ENCODE results near the gene MACROD2.

DNA sequence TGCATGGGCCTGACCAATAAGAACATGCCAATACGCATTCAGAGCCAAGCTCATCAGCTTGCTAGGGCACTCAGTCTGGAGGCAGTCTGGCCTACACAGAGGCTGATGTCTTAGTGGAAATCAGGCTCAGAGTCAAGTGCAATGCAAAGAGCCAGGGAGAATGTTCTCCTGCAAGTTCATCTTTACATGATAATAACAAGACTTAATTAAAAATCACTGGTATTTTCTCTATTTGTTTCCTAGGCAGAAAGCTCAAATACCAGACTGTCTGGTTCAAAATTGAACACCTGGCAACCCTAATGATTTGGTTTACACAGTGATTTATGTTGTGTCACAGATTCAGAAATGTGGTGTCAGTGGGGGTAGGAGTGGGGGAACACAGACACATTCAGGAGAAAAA, 1031.4 kb downstream of the MACROD2 start:
- TF ChIP-seq, protein P1, sequence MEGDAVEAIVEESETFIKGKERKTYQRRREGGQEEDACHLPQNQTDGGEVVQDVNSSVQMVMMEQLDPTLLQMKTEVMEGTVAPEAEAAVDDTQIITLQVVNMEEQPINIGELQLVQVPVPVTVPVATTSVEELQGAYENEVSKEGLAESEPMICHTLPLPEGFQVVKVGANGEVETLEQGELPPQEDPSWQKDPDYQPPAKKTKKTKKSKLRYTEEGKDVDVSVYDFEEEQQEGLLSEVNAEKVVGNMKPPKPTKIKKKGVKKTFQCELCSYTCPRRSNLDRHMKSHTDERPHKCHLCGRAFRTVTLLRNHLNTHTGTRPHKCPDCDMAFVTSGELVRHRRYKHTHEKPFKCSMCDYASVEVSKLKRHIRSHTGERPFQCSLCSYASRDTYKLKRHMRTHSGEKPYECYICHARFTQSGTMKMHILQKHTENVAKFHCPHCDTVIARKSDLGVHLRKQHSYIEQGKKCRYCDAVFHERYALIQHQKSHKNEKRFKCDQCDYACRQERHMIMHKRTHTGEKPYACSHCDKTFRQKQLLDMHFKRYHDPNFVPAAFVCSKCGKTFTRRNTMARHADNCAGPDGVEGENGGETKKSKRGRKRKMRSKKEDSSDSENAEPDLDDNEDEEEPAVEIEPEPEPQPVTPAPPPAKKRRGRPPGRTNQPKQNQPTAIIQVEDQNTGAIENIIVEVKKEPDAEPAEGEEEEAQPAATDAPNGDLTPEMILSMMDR (IDR thresholded peaks at IDR 0.05), result no peak
- no peak for TF ChIP-seq EZH2 (IDR thresholded peaks at IDR 0.05; ENCODE audit: borderline replicate concordance, insufficient read depth, low read depth, low read length, poor library complexity, severe bottlenecking)
